GM23338 (cell line): ENCODE results near the gene LRRC2. TPM values are rescaled to one million over a fixed set of nuclear protein-coding genes. Genes with fewer than 3 reads are reported as not detected.

Experiments
- ATAC-seq: fragments of 200-7000 bp; cut with Tn5 transposase; 3 replicates; pipeline ENCODE4 v1.9.1; 2020
- DNase-seq: peaks from one replicate; pipeline ENCODE4 v3.0.0-alpha.2; 2015; ENCODE audit warnings: low spot score
- H2AFZ ChIP-seq: fragments of 200-600 bp; sonication (generic); 2 replicates; pipeline ENCODE4 v1.8.0; 2016; ENCODE audit warnings: antibody characterized with exemption, mild to moderate bottlenecking, moderate library complexity
- H3F3A ChIP-seq: fragments of 200-600 bp; sonication (generic); replicated peaks from 2 replicates; pipeline ENCODE4 v1.8.0; 2017; ENCODE audit warnings: antibody characterized with exemption, mixed run types, low read depth
- H3K27ac ChIP-seq: fragments of 200-600 bp; sonication (generic); 2 replicates; pipeline ENCODE4 v1.6.1; 2016; ENCODE audit warnings: low read depth
- H3K27me3 ChIP-seq: fragments of 200-600 bp; sonication (generic); 2 replicates; pipeline ENCODE4 v1.8.0; 2016; ENCODE audit warnings: mild to moderate bottlenecking, mixed run types, moderate library complexity; ENCODE audit not compliant: insufficient read depth
- H3K36me3 ChIP-seq: fragments of 200-600 bp; sonication (generic); 2 replicates; pipeline ENCODE4 v1.8.0; 2016; ENCODE audit warnings: mild to moderate bottlenecking; ENCODE audit not compliant: insufficient read depth
- H3K4me1 ChIP-seq: fragments of 200-600 bp; sonication (generic); 2 replicates; pipeline ENCODE4 v1.8.0; 2016; ENCODE audit warnings: mild to moderate bottlenecking, moderate library complexity; ENCODE audit not compliant: insufficient read depth
- H3K4me2 ChIP-seq: fragments of 200-600 bp; sonication (generic); 2 replicates; pipeline ENCODE4 v1.7.1; 2017; ENCODE audit warnings: mixed run types
- H3K4me3 ChIP-seq: fragments of 200-600 bp; sonication (generic); 2 replicates; pipeline ENCODE4 v1.6.1; 2016; ENCODE audit warnings: mixed run types
- H3K79me2 ChIP-seq: fragments of 200-600 bp; sonication (generic); replicated peaks from 2 replicates; pipeline ENCODE4 v1.8.0; 2017; ENCODE audit warnings: mild to moderate bottlenecking; ENCODE audit not compliant: insufficient read depth
- H3K9me2 ChIP-seq: fragments of 200-600 bp; sonication (generic); 2 replicates; pipeline ENCODE4 v1.8.0; 2017; ENCODE audit not compliant: insufficient read depth
- H4K20me1 ChIP-seq: fragments of 200-600 bp; sonication (generic); replicated peaks from 2 replicates; pipeline ENCODE4 v1.8.0; 2017; ENCODE audit warnings: mild to moderate bottlenecking; ENCODE audit not compliant: insufficient read depth
- H3K27ac Mint-ChIP-seq: 2 replicates; pipeline ENCODE4 v1.8.0; 2020; ENCODE audit warnings: inconsistent platforms, mild to moderate bottlenecking, moderate library complexity, mixed read lengths
- H3K27me3 Mint-ChIP-seq: 3 replicates; pipeline ENCODE4 v1.8.0; 2022; ENCODE audit warnings: low read depth, mild to moderate bottlenecking, moderate library complexity, mixed read lengths, inconsistent platforms; ENCODE audit not compliant: insufficient read depth, poor library complexity
- H3K36me3 Mint-ChIP-seq: 3 replicates; pipeline ENCODE4 v1.8.0; 2021; ENCODE audit warnings: low read depth, mild to moderate bottlenecking, inconsistent platforms, moderate library complexity, mixed read lengths
- H3K4me1 Mint-ChIP-seq: 3 replicates; pipeline ENCODE4 v1.8.0; 2020; ENCODE audit warnings: mild to moderate bottlenecking, inconsistent platforms, mixed read lengths
- H3K4me3 Mint-ChIP-seq: 3 replicates; pipeline ENCODE4 v1.8.0; 2021; ENCODE audit warnings: moderate library complexity, mild to moderate bottlenecking, inconsistent platforms, mixed read lengths
- H3K9me3 Mint-ChIP-seq: 3 replicates; pipeline ENCODE4 v1.8.0; 2020; ENCODE audit warnings: moderate library complexity, mild to moderate bottlenecking, inconsistent platforms, mixed read lengths
- CTCF ChIP-seq, 2 experiments: fragments of 200-600 bp in 1 of 2; sonication (generic) in 1 of 2; conservative IDR thresholded peaks; 2 replicates each; pipeline versions ENCODE4 v1.5.1 to v1.6.1; 2016 to 2017; ENCODE audit warnings: antibody characterized with exemption in 2 of 2, low read depth in 2 of 2, mild to moderate bottlenecking in 2 of 2, moderate library complexity in 1 of 2
- EZH2phosphoT487 ChIP-seq: fragments of 200-600 bp; sonication (generic); IDR thresholded peaks from one replicate; pipeline ENCODE4 v1.8.1; 2018; ENCODE audit warnings: antibody characterized with exemption; ENCODE audit not compliant: unreplicated experiment
- JUNB ChIP-seq: IDR thresholded peaks from one replicate; pipeline ENCODE4 v1.6.1; 2016; ENCODE audit warnings: antibody characterized with exemption; ENCODE audit not compliant: unreplicated experiment
- NANOG ChIP-seq: IDR thresholded peaks from 2 replicates; pipeline ENCODE4 v1.6.1; 2016; ENCODE audit warnings: antibody characterized with exemption, borderline replicate concordance
- POLR2AphosphoS5 ChIP-seq: IDR thresholded peaks from 2 replicates; pipeline ENCODE4 v1.6.1; 2016; ENCODE audit warnings: antibody characterized with exemption, low read depth
- STAT1 ChIP-seq: IDR thresholded peaks from one replicate; pipeline ENCODE4 v1.6.1; 2016; ENCODE audit warnings: antibody characterized with exemption; ENCODE audit not compliant: unreplicated experiment
- ZNF114 ChIP-seq: fragments of 250-450 bp; sonication (Bioruptor Pico); IDR thresholded peaks from 2 replicates; pipeline ENCODE4 v1.5.0; 2020; ENCODE audit warnings: mild to moderate bottlenecking, moderate library complexity
- ZNF331 ChIP-seq: fragments of 250-450 bp; sonication (Bioruptor Pico); IDR thresholded peaks from 2 replicates; pipeline ENCODE4 v1.5.0; 2020; ENCODE audit warnings: low read depth, mild to moderate bottlenecking, moderate library complexity
- ZNF462 ChIP-seq: fragments of 250-450 bp; sonication (Bioruptor Pico); IDR thresholded peaks from 2 replicates; pipeline ENCODE4 v1.5.0; 2020; ENCODE audit warnings: mild to moderate bottlenecking, moderate library complexity
- polyA plus RNA-seq: library from polyadenylated mRNA; unstranded; fragments of >200 nt; fragmentation: Nextera tagmentation; extraction: Ambion mirVana; gene quantifications from 2 replicates; pipeline ENCODE4 v1.2.1, GENCODE V29; 2016
- total RNA-seq: library from RNA; depleted of rRNA; stranded (reverse); fragments of >200 nt; shearing (Covaris generic); gene quantifications from 2 replicates; pipeline ENCODE4 v1.2.3, GENCODE V29; 2014

Gene LRRC2
- total and polyA plus RNA-seq, 2 experiments from 2014 or later = 6.5 to 7.1 TPM

GRCh38 chr3:46565077-46565476, 1.0 kb downstream of the LRRC2 start (continued):
- TF ChIP-seq ZNF462 (no peak), NANOG (no peak), POLR2AphosphoS5 (no peak), CTCF (conservative IDR thresholded peaks at IDR 0.05; ENCODE audit: low read depth in 2 of 2) (no peak), STAT1 (no peak), ZNF114 (CRISPR knock-in tag) (no peak), ZNF331 (no peak)

GRCh38 chr3:46564190-46565021, 1.7 kb downstream of the LRRC2 start:
- H4K20me1 ChIP-seq = no peaks in the 10 kb centered on the region
- H3K4me3 Mint-ChIP-seq = peak overlapping the region; percentile 71; the same call in 1 of the 3 replicates
- ATAC-seq = no peak
- peaks cover 7% of the 10 kb centered on the region for H3K36me3 ChIP-seq
- H3K4me1 ChIP-seq = peaks cover 55% of the 10 kb centered on the region
- peaks cover 24% of the 10 kb centered on the region for H3K36me3 Mint-ChIP-seq
- H3K9me2 ChIP-seq = no peaks in the 10 kb centered on the region
- no peak overlapping the region for H2AFZ ChIP-seq
- H3K4me2 ChIP-seq = peak overlapping the region; percentile 82
- no peaks in the 10 kb centered on the region for H3K27me3 ChIP-seq
- peaks cover 27% of the 10 kb centered on the region for H3K9me3 Mint-ChIP-seq
- peaks cover 11% of the 10 kb centered on the region; the same call in 1 of the 2 replicates for H3F3A ChIP-seq
- no peak overlapping the region for H3K27ac Mint-ChIP-seq
- H3K4me1 Mint-ChIP-seq = peaks cover 63% of the 10 kb centered on the region
- DNase-seq = no peak
- peaks cover 19% of the 10 kb centered on the region for H3K27me3 Mint-ChIP-seq
- peaks cover 9% of the 10 kb centered on the region for H3K79me2 ChIP-seq
- H3K4me3 ChIP-seq = no peak overlapping the region
- no peak overlapping the region for H3K27ac ChIP-seq
- no peak for TF ChIP-seq EZH2phosphoT487
- TF ChIP-seq CTCF (conservative IDR thresholded peaks at IDR 0.05; ENCODE audit: low read depth in 2 of 2) = no peak
- no peak for TF ChIP-seq JUNB
- TF ChIP-seq POLR2AphosphoS5 = no peak
- no peak for TF ChIP-seq ZNF331
- TF ChIP-seq ZNF114 (CRISPR knock-in tag) = no peak
- no peak for TF ChIP-seq NANOG
